DMS114 treated with DMSO at 0.1 percent for 48 hours (cell line): ENCODE data around the gene NOC4L.
A peak's percentile ranks its signal among the peaks of the same experiment; 100 is the strongest.
"Not testable (repeated sequence)": the region's sequence is repeated elsewhere in the genome, so short reads cannot be mapped to it uniquely, and the experiment has no call there.

Experiments
- DNase-seq: peaks from one replicate; lab custom pipeline; 2025; ENCODE audit not compliant: unreplicated experiment; lab: John Stamatoyannopoulos, UW

Gene NOC4L

DNA sequence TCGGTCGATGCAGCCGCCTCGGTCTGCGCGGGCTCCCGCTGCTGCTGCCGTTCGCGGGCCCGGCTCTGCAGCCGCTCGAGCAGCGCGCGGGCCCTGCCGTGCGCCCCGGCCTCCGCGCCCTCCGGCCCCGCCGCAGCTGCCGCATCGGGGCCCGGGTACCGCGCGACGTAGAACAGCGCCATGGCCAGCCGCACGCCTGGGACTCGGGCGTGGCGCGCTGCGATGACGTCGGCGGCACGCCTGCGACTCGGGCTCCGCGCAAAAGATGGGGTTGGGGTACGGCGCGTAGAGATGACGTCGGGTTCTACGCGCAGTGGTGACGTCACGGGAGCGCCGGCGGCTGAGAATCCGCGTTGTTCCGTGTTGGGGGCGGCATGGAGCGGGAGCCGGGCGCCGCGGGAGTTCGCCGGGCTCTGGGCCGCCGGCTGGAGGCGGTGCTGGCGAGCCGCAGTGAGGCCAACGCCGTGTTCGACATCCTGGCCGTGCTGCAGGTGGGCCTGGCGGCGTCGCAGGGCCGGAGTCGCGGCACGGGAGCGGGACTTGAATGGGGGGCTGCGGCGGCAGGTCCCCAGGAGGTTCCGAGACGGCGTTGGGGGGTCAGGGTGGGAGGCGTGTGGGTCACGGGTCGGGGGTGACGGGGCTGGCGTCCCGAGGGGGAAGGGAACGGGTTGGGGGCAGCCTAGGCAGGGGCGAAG, at the start of gene NOC4L, which contains the start of gene DDX51:
TSS of gene NOC4L (plus strand) at position 343 of the 695 bp plus-strand sequence. CDS start at position 375, 32 bp downstream.
TSS of gene DDX51 (minus strand) at position 205 of the 695 bp plus-strand sequence. CDS start at position 182, 23 bp downstream.
- peak; percentile 84 for DNase-seq

DNA sequence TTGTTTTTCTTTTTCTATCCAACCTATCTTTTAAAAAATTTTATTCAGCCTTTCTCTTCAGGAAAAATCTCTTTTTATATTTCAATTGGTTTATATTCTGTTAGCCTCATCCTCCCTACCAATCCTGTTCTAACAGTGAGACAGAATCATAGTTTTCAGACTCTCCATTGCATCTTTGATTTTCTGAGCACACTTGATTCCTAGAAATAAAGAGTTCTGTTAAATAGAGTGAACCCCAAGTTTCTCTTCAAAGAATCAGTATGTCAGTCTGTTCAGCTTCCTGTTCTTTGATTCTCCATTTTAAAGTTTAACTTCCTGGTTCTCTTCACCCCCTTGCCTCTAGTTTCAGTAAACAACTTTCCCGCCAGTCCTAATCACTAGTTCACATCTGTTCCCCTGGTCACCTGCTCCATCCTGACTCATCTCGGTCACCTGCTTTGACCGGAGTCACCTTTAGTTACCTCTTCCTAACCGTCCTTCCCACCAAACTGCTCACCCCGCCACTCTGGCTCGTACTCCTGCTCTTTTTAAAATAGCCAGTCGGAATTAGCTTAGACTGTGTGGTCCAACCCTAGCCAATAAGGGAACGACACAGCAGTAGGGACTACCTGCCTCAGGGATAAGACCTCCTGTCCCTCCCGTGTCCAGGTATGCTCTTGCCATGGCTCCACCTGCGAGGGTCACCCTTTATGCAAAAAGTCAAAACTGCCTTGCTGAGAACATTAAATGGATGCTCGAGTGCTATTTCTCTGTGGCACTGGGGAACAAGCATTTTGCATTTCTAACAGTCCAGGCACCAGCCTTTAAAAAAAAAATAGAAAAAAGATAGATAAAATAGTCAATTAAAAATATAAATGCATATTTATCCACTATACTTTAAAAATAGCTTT, 48.5 kb upstream of the NOC4L start:
- no peak for DNase-seq

DNA sequence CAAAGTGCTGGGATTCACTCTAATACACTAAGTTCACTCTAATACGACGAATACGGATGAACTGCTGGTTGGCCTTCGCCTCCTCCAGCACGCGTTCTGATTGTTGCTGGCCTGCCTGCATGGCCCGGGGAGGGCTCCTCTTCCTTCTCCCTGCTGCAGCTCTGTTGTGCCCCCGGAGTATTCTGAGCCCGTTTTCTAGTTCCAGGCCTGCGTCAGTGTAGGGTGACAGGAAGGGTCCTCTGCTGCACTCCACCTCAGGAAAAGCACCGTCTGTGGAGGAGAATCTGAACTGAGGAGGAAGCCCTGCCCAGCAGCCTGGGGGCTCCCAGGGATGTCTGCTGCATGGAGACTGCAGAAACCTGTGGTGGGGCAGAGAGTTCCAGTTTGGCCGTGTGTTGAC, 44.5 kb upstream of the NOC4L start:
- DNase-seq = no peak

DNA sequence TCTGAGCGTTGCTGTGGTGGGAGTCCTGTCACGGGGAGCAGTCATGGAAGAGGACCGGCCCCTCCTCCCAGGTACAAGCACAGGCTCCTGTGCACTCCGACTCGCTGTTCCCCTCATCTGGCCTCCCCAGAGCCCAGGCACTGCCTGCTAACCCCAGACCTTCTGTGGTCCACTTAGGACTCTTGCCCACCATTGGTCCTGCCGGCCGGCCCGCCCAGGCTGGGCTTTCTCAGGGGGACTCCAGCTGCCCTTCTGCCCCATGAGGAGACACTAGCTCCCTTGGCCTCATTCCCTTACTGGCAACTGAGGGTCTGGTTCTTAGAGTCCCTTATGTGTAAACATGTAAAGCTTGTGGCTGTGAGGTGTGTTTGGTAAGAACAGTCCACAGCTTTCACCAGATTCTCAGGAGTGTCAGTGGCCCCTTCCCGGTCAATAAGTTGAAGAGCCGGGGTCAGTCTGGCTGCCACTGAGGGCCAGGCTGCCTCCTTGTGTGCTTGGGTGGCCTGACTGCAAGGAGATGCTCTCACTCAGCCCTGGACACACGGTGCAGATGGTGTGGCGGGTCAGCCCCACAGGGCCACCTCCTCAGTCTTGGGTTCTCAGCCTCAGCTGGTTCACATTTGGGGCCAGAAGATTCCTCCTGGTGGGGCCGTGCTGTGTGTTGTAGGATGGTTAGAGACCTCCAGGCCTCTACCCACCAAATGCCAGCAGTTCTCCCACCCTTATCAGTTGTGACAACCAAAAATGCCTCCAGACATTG, 43.8 kb upstream of the NOC4L start:
- no peak for DNase-seq

DNA sequence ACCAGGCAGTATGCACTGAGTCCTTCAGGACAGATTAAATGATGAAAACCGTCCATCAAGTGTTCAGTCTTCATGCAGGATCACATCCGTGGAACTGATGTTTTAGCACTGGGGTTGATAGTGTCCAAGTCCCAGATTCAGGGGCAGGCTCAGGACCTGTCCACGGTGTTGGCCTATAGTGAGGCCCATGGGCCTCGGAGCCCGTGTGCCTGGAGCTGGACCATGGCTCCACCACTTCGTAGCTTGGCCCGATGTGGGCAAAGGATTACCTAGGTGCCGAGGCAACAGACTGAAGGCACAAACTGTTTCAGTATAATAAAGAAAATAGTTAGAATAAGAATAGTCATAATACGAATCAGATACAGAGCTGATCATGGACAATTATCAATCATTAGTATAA, 42.0 kb upstream of the NOC4L start:
- no peak for DNase-seq

DNA sequence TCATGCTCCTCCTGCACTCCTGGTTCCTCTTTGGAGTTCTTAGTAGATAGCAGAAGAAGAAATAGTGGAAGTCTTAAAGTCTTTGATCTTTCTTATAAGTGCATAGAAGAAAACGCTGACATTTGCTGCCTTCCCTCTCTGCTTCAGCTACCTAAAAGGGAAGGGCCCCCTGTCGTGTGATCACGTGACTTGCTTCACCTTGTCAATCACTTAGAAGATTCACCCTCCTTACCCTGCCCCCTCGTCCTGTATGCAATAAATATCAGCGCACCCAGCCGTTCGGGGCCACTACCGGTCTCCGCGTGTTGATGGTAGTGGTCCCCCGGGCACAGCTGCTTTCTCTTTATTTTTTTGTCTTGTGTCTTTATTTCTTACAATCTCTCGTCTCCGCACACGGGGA, 41.2 kb upstream of the NOC4L start:
- not testable (repeated sequence) for DNase-seq

DNA sequence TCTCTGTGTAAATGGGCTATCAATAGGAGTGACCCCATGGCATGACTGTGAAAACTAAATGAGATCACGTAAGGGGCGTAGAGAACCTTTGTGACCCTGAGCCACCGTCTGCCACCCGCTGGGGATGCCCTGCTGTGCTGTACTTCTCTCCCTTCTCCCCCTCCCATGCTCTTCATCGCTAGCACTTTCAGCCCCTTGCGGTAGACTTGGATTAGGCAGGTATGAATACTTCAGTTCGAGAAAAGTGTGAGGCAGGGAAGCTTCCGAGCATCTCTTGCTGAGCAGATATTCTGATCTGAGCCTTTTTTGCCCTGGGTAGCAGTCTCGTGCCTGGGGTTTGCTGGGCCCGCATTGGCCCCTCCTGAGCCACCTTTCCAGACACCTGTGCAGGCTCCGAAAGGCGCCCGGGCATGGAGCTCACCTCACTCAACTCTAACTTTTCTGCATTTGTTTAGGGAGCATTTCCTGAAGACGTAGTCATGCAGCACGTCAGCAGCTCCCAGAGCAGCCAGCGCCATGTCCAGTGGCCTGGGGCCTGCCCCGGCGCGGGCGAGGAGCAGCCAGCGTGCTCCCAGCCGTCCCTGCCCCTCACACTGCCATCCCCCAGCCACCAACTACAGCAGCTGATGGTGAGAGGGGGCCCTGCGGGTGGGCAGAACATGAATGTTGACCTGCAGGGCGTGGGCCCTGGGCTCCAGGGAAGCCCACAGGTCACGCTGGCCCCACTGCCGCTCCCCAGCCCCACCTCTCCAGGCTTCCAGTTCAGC, 40.5 kb upstream of the NOC4L start:
- DNase-seq = no peak

DNA sequence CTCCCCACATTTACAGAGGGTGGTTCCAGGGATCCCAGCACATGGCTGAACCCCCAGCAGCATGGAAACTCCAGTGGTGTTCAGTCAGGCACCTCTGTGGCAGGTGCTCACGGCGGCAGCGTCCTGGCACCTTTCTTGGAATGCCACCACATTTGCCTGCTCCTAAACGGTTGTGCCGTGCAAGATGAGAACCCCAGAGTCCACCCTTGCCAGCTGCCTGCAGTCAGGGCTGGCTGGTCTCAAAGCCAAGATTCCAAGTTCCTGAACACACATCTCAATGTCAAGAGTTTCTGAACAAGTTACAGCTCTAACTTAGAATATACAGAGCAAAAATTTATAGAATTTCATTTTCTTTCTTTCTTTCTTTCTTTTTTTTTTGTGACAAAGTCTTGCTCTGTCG, 38.8 kb upstream of the NOC4L start:
- DNase-seq = no peak

DNA sequence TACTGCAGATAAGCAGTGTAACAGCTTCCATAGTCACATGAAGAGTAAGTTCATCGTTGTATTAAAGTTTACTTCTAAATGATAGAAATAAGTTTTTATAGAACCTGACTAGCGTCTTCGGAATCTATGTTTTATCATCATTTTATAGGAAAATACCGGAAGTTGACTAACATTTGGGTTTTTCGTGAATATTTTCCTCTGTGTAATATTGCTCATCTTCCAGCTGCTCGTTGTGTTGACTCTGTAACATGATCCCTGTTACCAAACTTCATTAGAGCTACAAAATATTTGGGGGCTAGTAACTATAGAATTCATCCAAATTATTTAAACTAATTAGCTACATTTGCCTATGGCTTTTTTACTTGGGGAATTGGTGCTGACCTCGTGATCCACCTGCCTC, 37.3 kb upstream of the NOC4L start:
- DNase-seq = no peak

DNA sequence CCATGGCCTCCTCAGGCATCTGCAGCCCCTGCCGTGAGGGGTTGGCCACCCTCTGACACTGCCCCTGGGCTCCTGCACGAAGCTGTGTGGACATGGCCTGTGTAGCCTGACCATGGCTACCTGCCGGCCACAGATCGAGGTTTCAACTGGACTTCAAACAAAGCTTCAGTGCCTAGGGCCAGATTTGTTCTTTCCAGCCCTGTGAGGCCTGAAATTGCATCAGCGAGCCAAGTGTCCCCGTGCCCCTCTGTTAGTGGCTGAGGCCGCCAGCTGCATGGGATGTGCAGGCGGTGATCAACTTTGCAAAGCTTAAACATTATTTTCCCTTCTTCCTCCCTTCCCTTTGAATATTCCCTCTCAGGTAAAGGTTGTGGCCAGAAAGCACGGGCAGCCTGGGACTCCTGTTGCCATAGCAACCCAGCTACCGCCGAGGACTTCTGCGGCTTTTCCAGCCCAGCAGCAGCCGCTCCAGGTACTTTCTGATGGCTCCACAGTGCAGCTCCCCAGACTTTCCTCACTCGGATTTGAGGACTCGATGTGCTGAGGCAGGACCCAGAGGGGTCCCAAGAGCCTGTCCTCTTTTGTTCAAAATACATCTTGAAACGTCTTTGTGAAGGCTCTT, 35.9 kb upstream of the NOC4L start:
- no peak for DNase-seq

DNA sequence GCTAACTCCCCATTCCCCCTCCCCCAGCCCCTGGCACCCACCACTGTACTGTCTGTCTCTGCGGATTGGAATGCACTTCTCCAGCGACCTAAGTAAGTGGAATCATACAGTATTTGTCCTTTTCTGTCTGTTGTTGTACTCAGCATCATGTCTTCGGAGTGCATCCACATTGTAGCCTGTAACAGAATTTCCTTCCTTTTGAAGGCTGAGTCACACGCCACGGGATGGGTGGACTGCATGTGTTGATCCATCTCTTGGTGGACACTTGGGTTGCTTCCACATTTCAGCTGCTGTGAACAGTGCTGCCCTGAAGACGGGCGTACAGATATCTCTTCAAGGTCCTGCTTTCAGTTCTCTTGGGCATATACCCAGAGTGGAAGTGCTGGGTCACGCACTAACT, 34.5 kb upstream of the NOC4L start:
- no peak for DNase-seq

DNA sequence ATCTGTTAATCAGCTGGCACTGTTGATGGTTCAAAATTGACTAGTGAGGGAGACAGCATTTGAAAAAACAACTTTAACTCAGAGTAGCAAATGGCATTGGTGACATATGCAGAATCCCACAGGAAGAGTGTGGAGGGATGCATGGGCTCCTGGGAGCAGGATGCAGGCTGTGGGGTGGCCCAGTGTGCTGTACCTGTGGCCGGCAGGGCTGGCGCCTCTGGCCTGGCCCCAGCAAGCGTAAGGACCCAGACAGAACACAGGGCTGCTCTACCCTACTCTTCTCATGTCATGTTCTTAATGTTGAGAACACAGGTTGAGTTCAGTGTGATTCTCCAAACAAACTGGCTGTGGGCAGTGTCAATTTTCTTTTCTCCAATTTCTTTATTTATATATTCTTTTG, 33.6 kb upstream of the NOC4L start:
- no peak for DNase-seq

DNA sequence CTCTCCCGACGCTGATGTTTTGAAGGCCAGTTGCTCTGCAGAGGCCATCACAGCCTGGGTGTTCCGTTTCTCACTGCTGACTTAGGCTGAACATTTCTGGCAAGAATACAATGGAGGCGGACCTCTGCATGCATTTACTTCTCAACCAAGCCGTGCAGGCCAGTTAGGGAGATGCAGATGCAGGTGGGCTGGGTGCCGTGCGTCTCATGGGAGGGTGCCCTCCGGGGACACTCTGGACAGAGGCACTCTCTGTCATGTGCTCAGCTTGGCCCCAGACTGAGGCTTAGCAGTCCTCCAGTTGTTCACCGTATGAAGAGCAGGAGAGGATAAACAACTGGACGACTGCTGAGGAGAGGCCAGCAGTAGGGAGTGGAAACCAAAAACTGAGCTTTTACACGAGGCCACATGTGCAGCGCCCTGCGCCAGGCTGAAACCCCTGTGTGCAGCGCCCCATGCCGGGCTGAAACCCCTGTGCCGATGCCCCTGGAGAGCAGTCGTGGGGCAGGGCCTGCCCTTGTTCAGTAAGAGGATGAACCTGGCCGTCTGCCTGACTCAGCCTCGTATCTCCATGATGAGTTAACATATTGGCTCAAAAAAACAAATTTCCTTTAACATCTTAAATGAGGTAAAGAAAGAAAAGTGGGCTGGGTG, 32.5 kb upstream of the NOC4L start:
- no peak for DNase-seq

DNA sequence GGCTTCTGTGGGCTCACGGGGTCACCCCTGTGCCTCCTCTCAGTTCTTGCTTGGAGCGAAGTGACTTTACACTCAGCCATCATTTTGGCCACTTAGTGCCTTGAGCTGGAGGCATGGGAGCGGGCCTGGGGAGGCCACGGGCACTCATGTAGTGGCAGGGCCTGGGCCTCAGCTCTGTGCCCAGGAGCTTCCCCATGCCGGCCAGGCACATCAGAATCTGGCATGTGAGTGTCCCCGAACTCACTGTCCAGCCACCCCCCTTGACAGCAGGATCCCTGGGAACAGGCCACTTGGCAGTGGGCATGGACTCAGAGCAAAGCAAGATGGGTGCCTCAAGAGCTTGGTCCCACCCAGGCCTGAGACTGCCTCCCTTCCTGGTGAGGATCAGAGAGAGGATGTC, 29.6 kb upstream of the NOC4L start:
- DNase-seq = no peak

DNA sequence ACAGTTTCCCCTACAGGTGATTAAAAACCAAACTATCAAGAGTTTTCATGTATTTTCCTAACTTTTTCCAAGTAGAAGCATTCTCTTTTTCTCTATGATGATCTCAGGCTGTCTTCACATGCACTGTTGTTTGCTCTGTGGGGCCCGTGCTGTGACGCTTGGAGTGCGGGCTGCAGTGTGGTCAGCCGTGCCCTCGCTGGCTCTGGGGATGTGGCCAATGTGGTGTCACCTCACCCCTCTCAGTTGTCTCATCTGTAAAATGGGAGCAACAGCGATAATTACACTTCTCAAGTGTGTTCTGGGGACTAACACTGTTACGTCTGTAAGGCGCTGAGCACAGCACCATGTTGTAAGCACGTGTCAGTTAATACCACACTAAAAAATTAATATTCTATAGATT, 28.8 kb upstream of the NOC4L start:
- DNase-seq = no peak

DNA sequence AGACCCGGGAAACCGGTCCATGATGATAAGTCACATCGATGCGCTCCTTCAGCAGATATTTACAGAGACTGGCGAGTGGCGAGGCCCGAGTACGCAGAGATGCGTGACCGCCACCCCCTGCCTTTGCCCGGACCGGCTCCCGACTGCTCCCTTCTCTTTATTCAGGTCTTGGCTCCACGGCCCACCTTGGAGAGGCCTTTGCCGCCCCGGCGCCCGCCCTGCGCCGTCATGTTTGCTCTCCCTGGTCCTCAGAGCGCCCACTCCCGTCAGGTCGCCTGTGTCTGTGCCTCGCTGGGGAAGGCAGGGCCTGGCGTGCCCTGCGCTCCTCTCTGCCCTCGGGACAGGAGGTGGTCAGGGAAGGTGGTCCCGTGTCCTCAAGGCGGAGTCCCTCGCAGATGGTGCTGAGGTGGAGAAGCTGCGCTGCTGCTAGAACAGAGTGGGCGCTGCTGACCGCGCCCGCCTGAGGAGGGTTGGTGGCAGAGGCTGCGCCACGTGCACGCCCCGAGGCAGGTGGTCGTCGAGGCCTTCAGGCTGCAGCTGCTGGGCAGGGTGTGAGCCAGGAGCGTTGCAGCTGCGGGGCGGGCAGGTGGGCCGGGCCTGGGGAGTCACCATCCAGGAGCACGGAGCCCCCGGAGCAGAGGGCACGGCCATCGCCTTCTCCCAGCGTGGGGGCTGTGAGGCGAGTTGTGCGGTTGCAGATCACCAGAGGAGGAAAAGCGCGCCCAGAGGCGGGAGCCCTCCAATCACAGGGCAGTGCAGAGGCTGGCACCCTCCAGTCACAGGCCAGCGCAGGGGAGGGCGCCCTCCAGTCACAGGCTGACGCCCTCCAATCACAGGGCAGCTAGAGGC, 27.3 kb upstream of the NOC4L start:
- no peak for DNase-seq

DNA sequence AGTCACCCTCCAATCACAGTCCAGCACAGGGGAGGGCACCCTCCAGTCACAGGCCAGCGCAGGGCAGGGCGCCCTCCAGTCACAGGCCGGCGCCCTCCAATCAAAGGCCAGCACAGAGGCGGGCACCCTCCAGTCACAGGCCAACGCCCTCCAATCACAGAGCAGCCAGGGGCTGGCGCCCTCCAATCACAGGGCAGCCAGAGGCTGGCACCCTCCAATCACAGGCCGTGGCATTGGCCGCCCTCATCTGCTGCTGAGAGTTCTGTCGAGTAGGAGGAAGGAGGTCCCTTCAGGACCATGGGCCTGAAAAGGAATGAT, 26.7 kb upstream of the NOC4L start:
- DNase-seq = no peak

DNA sequence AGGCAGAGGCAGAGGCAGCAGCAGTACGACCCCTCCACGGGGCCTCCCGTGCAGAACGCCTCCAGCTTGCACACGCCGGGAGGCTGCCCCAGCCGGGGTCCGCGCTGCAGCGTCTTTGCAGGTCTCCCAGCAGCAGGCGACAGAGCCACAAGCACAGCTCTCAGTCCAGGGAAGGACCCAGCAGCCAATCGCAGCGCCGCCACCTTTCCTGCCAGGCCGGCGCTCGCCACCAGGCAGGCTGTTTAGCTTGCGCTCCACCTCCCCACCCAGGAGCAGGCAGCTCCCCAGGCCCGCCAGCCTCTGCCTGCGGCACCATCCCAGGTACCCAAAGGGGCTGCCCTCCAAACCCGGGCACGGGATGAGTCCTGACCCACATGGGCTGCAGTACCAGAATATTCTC, 25.4 kb upstream of the NOC4L start:
- DNase-seq = no peak

DNA sequence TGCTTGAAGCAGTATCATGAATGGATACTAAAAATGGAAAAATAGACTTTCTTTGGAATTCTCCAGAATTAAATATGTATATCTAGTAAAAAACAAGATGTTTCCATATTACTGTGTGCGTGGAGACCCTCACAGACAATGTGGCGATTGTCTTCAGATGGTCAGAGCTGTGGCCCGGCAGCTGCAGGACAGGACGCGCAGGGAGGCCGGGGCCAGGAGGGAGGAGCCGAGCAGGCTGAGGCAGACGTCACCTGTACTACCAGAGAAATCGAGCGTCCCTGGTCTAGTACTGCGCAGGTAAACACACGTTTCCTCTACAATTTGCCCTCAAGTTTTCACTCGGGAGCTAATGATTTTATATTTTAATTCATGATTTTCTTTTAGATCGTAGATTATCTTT, 23.0 kb upstream of the NOC4L start:
- no peak for DNase-seq
